Measurements from ENCODE around the gene FHAD1.

DNA sequence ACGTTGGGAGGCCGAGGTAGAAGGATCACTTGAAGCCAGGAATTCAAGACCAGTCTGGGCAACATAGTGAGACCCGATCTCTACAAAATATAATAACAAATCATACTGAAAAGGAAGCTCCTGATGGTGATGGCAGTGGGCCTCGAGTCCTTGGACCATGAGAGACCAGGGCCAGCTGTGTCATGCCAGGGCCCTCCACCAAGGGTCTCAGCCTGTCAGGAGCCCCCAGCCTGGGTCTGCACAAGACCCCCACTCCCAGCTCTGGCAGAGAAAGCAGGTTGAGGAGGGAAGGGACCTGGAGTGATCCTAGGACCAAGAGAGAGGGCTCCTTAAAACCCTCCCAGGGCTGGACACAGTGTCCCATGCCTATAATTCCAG lies 184.5 kb downstream of the FHAD1 start:
- TF ChIP-seq CTCF (IDR thresholded peaks at IDR 0.05): no peak
- TF ChIP-seq EZH2 (IDR thresholded peaks at IDR 0.05; ENCODE audit: borderline replicate concordance, insufficient read depth, low read depth, low read length, poor library complexity, severe bottlenecking): no peak
